GM12873 (cell line): ENCODE measurements around the gene CYP26B1.

Experiments used
- CTCF ChIP-seq: IDR thresholded peaks from 2 replicates; pipeline ENCODE4 v1.5.1; 2012; ENCODE audit warnings: low read depth, mild to moderate bottlenecking, moderate library complexity, low read length, control low read depth; ENCODE audit not compliant: insufficient read depth; ENCODE audit errors: missing control alignments

Gene CYP26B1

DNA sequence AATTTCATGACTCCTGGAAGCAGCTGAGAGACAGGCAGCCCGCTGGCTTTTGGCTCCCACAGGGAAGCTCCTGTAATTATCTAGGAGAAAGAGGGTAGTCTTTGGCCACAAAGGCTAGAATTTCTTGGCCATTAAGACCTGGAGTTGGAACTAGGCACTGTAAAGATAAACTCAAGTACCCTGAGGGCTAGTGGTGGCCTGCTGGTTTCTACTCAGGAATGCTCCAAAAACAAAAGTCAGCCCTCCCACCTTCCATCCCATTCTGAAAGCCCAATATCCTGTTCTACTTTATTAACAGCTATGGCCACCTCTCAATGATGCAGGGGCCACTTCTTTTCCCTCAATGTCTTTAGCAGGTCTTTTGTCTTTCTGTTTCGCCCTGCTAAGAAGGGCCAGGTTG, 34.0 kb upstream of the CYP26B1 start:
- no peak for TF ChIP-seq CTCF

DNA sequence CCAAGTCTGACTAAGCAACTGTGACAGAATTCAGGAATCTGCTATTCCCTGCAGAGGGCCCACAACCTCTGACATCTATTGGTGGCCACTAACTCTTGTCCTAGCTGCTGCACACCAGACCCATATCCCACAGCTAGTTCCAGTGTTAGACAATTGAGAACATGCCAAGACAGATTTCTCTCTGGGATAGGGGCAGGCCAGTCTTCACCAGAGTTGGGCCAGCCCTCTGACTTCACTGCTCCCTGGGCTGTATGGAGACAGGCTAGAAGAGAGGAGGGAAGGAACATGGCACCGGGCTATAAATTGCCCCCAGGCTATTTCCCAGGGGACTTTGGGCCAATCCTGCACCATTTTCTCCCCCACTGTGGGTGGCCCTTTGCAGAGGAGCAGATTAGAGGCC, 32.7 kb upstream of the CYP26B1 start:
- no peak for TF ChIP-seq CTCF

- TF ChIP-seq CTCF: no peak
Measured at GRCh38 chr2:72178551-72178950, 30.9 kb upstream of the CYP26B1 start.

- no peak for TF ChIP-seq CTCF
Measured at GRCh38 chr2:72176281-72176680, 28.6 kb upstream of the CYP26B1 start.

GRCh38 chr2:72175636-72176035, 28.0 kb upstream of the CYP26B1 start:
- no peak for TF ChIP-seq CTCF

DNA sequence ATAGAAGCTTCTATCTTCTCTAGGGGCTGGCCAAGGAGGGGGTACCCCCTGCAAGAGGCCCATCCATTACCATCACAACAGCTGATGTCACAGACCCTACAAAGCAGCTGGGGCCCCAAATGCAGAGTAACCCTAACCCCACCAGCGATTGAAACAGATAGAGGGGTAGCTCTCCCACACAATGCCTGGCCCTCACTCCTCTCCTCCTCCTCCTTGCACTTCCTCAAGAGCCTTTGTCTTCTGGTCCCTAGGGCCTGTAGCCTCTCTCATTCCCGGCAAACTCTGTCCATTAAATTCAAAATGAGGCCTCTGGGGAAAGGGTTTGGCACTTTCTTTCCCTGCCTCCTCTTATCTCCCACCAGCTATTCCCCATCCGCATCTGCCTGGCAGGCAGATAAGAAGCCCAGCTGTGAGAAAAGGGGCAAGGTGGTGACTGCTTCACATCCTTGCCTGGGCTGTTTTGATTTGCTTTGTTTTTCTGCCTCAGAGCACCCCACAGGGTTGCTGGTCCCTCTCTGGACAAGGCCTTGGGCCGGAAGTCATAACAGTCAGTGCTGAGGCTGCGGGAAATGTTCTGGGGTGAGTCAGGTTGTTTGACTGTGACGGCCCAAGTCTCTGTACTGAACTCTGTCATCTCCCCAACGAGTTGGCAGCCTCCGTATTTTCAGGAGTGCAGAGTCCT, 26.1 kb upstream of the CYP26B1 start:
- TF ChIP-seq CTCF: no peak

GRCh38 chr2:72172478-72172877, 24.8 kb upstream of the CYP26B1 start:
- TF ChIP-seq CTCF: no peak

- TF ChIP-seq CTCF: no peak
Measured at GRCh38 chr2:72166279-72166678, 18.6 kb upstream of the CYP26B1 start.
